ENCODE data around the gene LOXHD1.

Gene LOXHD1

GRCh38 chr18:46519870-46520269, 137.2 kb downstream of the LOXHD1 start:
- WGBS (ENCODE audit: insufficient coverage, insufficient read length) = no CpG with 5 or more reads among the region's 7 CpGs
- no peaks in the 10 kb centered on the region for H3K27me3 ChIP-seq (ENCODE audit: control insufficient read depth, insufficient read depth, low read length)
- DNase-seq (ENCODE audit: low read depth, low spot score) = no peak
- no peak overlapping the region for H3K27ac ChIP-seq (ENCODE audit: low read length)
- H3K4me3 ChIP-seq (ENCODE audit: low read length) = no peak overlapping the region
- H3K4me1 ChIP-seq (ENCODE audit: control insufficient read depth, insufficient read depth, low read length) = no peaks in the 10 kb centered on the region
- no peaks in the 10 kb centered on the region for H3K9me3 ChIP-seq (ENCODE audit: control insufficient read depth, insufficient read depth, low read length)
- no peaks in the 10 kb centered on the region for H3K36me3 ChIP-seq (ENCODE audit: control insufficient read depth, insufficient read depth, low read length)

GRCh38 chr18:46518438-46518837, 138.6 kb downstream of the LOXHD1 start:
- no peak for DNase-seq (ENCODE audit: low read depth, low spot score)
- Histone ChIP-seq H3K9me3 (ENCODE audit: control insufficient read depth, insufficient read depth, low read length) (no peaks in the 10 kb centered on the region), H3K27ac (ENCODE audit: low read length) (no peak overlapping the region), H3K27me3 (ENCODE audit: control insufficient read depth, insufficient read depth, low read length) (no peaks in the 10 kb centered on the region), H3K36me3 (ENCODE audit: control insufficient read depth, insufficient read depth, low read length) (no peaks in the 10 kb centered on the region), H3K4me1 (ENCODE audit: control insufficient read depth, insufficient read depth, low read length) (no peaks in the 10 kb centered on the region), H3K4me3 (ENCODE audit: low read length) (no peak overlapping the region)
- no CpG with 5 or more reads among the region's 6 CpGs for WGBS (ENCODE audit: insufficient coverage, insufficient read length)

- H3K4me1 ChIP-seq (ENCODE audit: control insufficient read depth, insufficient read depth, low read length) = no peaks in the 10 kb centered on the region
- H3K36me3 ChIP-seq (ENCODE audit: control insufficient read depth, insufficient read depth, low read length) = no peaks in the 10 kb centered on the region
- H3K4me3 ChIP-seq (ENCODE audit: low read length) = no peak overlapping the region
- no peaks in the 10 kb centered on the region; the same call in 1 of the 2 replicates for H3K27me3 ChIP-seq (ENCODE audit: control insufficient read depth, insufficient read depth, low read length)
- no peak for DNase-seq (ENCODE audit: low read depth, low spot score)
- no peak overlapping the region for H3K27ac ChIP-seq (ENCODE audit: low read length)
- no peaks in the 10 kb centered on the region for H3K9me3 ChIP-seq (ENCODE audit: control insufficient read depth, insufficient read depth, low read length)
Measured at GRCh38 chr18:46516555-46516954, 140.5 kb downstream of the LOXHD1 start.

GRCh38 chr18:46510386-46510785, 146.6 kb downstream of the LOXHD1 start:
- whole genome bisulfite sequencing (ENCODE audit: insufficient coverage, insufficient read length) = no CpG with 5 or more reads among the region's 6 CpGs
- Histone ChIP-seq H3K27me3 (ENCODE audit: control insufficient read depth, insufficient read depth, low read length) (no peaks in the 10 kb centered on the region; the same call in 1 of the 2 replicates), H3K9me3 (ENCODE audit: control insufficient read depth, insufficient read depth, low read length) (no peaks in the 10 kb centered on the region), H3K27ac (ENCODE audit: low read length) (no peak overlapping the region), H3K4me3 (ENCODE audit: low read length) (no peak overlapping the region; the same call in 1 of the 2 replicates), H3K4me1 (ENCODE audit: control insufficient read depth, insufficient read depth, low read length) (no peaks in the 10 kb centered on the region), H3K36me3 (ENCODE audit: control insufficient read depth, insufficient read depth, low read length) (no peaks in the 10 kb centered on the region)
- no peak for DNase-seq (ENCODE audit: low read depth, low spot score)

GRCh38 chr18:46509530-46509929, 147.5 kb downstream of the LOXHD1 start:
- Histone ChIP-seq H3K4me3 (ENCODE audit: low read length) (no peak overlapping the region), H3K4me1 (ENCODE audit: control insufficient read depth, insufficient read depth, low read length) (no peaks in the 10 kb centered on the region), H3K9me3 (ENCODE audit: control insufficient read depth, insufficient read depth, low read length) (no peaks in the 10 kb centered on the region), H3K27ac (ENCODE audit: low read length) (no peak overlapping the region), H3K36me3 (ENCODE audit: control insufficient read depth, insufficient read depth, low read length) (no peaks in the 10 kb centered on the region), H3K27me3 (ENCODE audit: control insufficient read depth, insufficient read depth, low read length) (no peaks in the 10 kb centered on the region; the same call in 1 of the 2 replicates)
- no peak for DNase-seq (ENCODE audit: low read depth, low spot score)
- no CpG with 5 or more reads among the region's 6 CpGs for WGBS (ENCODE audit: insufficient coverage, insufficient read length)

- Histone ChIP-seq H3K27ac (ENCODE audit: low read length) (no peak overlapping the region), H3K4me3 (ENCODE audit: low read length) (no peak overlapping the region), H3K36me3 (ENCODE audit: control insufficient read depth, insufficient read depth, low read length) (no peaks in the 10 kb centered on the region), H3K9me3 (ENCODE audit: control insufficient read depth, insufficient read depth, low read length) (no peaks in the 10 kb centered on the region), H3K4me1 (ENCODE audit: control insufficient read depth, insufficient read depth, low read length) (no peaks in the 10 kb centered on the region), H3K27me3 (ENCODE audit: control insufficient read depth, insufficient read depth, low read length) (no peaks in the 10 kb centered on the region; the same call in 1 of the 2 replicates)
- no peak for DNase-seq (ENCODE audit: low read depth, low spot score)
- no CpG with 5 or more reads among the region's 14 CpGs for WGBS (ENCODE audit: insufficient coverage, insufficient read length)
Measured at GRCh38 chr18:46506974-46507586, 149.9 kb downstream of the LOXHD1 start.

- H3K36me3 ChIP-seq (ENCODE audit: control insufficient read depth, insufficient read depth, low read length) = no peaks in the 10 kb centered on the region
- WGBS (ENCODE audit: insufficient coverage, insufficient read length) = no CpG with 5 or more reads among the region's 2 CpGs
Measured at GRCh38 chr18:46502444-46502843, 154.6 kb downstream of the LOXHD1 start.

GRCh38 chr18:46497129-46497528, 159.9 kb downstream of the LOXHD1 start:
- H3K4me1 ChIP-seq (ENCODE audit: control insufficient read depth, insufficient read depth, low read length) = no peaks in the 10 kb centered on the region
- H3K9me3 ChIP-seq (ENCODE audit: control insufficient read depth, insufficient read depth, low read length) = no peaks in the 10 kb centered on the region
- no peak overlapping the region for H3K27ac ChIP-seq (ENCODE audit: low read length)
- no peaks in the 10 kb centered on the region for H3K27me3 ChIP-seq (ENCODE audit: control insufficient read depth, insufficient read depth, low read length)
- no peak overlapping the region for H3K4me3 ChIP-seq (ENCODE audit: low read length)
- H3K36me3 ChIP-seq (ENCODE audit: control insufficient read depth, insufficient read depth, low read length) = no peaks in the 10 kb centered on the region
- WGBS (ENCODE audit: insufficient coverage, insufficient read length) = no CpG with 5 or more reads among the region's 4 CpGs
- no peak for DNase-seq (ENCODE audit: low read depth, low spot score)

More at GRCh38 chr18:46502444-46502843, 154.6 kb downstream of the LOXHD1 start:
- Histone ChIP-seq H3K4me1 (ENCODE audit: control insufficient read depth, insufficient read depth, low read length) (no peaks in the 10 kb centered on the region), H3K4me3 (ENCODE audit: low read length) (no peak overlapping the region), H3K27me3 (ENCODE audit: control insufficient read depth, insufficient read depth, low read length) (no peaks in the 10 kb centered on the region), H3K27ac (ENCODE audit: low read length) (no peak overlapping the region), H3K9me3 (ENCODE audit: control insufficient read depth, insufficient read depth, low read length) (no peaks in the 10 kb centered on the region)
- no peak for DNase-seq (ENCODE audit: low read depth, low spot score)

- H3K4me1 ChIP-seq (ENCODE audit: control insufficient read depth, insufficient read depth, low read length) = peaks cover 2% of the 10 kb centered on the region; the same call in 1 of the 2 replicates
- H3K9me3 ChIP-seq (ENCODE audit: control insufficient read depth, insufficient read depth, low read length) = no peaks in the 10 kb centered on the region
- no peak overlapping the region for H3K27ac ChIP-seq (ENCODE audit: low read length)
- no peaks in the 10 kb centered on the region for H3K36me3 ChIP-seq (ENCODE audit: control insufficient read depth, insufficient read depth, low read length)
- no peaks in the 10 kb centered on the region for H3K27me3 ChIP-seq (ENCODE audit: control insufficient read depth, insufficient read depth, low read length)
- no peak for DNase-seq (ENCODE audit: low read depth, low spot score)
- no peak overlapping the region for H3K4me3 ChIP-seq (ENCODE audit: low read length)
- no CpG with 5 or more reads among the region's 11 CpGs for WGBS (ENCODE audit: insufficient coverage, insufficient read length)
Measured at GRCh38 chr18:46488471-46489213, 168.4 kb downstream of the LOXHD1 start.

GRCh38 chr18:46485675-46486194, 171.3 kb downstream of the LOXHD1 start:
- Histone ChIP-seq H3K27me3 (ENCODE audit: control insufficient read depth, insufficient read depth, low read length) (no peaks in the 10 kb centered on the region), H3K4me3 (ENCODE audit: low read length) (no peak overlapping the region), H3K36me3 (ENCODE audit: control insufficient read depth, insufficient read depth, low read length) (no peaks in the 10 kb centered on the region), H3K27ac (ENCODE audit: low read length) (no peak overlapping the region), H3K9me3 (ENCODE audit: control insufficient read depth, insufficient read depth, low read length) (no peaks in the 10 kb centered on the region), H3K4me1 (ENCODE audit: control insufficient read depth, insufficient read depth, low read length) (peaks cover 4% of the 10 kb centered on the region; the same call in 1 of the 2 replicates)
- no CpG with 5 or more reads among the region's 2 CpGs for WGBS (ENCODE audit: insufficient coverage, insufficient read length)
- no peak for DNase-seq (ENCODE audit: low read depth, low spot score)

All from iPS DF 6.9 (cell line).